Adrenal gland (tissue), 5 donors: ENCODE results near the gene POTEC.
"Not testable (repeated sequence)": the region's sequence is repeated elsewhere in the genome, so short reads cannot be mapped to it uniquely, and the experiment has no call there.

ENCODE experiments used
- POLR2A ChIP-seq, 2 donors: fragments of 450-650 bp; IDR thresholded peaks; one replicate each; pipeline ENCODE4 v1.6.1; 2017; ENCODE audit warnings: antibody characterized with exemption in 2 of 2, mild to moderate bottlenecking in 2 of 2, moderate library complexity in 1 of 2
- TF ChIP-seq, protein P1 (sequence below), 6 experiments: fragments of 450-650 bp in 4 of 6; fragments of 200-600 bp in 2 of 6; sonication (generic) in 1 of 6; IDR thresholded peaks; 1 replicate in 5 of 6; 2 replicates in 1 of 6; pipeline versions ENCODE4 v1.5.1 to v1.8.0; 2016 to 2021; ENCODE audit warnings: antibody characterized with exemption in 6 of 6, mild to moderate bottlenecking in 2 of 6, moderate library complexity in 1 of 6
- donor health status: DM: no; HTN: no; CAD: no.

DNA sequence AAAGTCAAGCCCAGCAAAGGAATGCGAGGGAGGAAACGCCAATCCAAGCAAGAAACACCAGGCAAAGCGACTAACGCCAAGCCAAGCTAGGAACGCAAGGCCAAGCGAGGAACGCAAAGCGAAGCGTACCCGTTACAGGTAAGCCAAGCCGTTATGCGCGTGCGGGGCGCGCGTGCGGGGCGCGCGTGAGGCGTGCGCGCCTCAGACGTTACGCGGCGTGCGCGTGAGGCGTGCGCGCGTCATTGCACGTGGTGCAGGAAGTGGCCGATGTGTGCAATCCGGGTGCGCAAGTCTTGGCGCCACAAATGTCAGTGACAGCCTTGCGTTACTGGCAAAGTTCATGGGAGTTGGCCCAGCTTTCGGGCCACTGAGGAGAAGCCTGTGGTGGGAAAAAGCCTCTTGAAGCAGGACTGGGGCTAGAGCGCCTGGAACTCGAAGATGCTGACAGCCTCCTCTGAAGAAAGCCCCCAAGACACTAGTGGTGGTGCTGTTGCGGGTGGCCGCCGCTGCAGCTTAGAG lies at the start of gene POTEC:
- not testable (repeated sequence) for TF ChIP-seq POLR2A (IDR thresholded peaks at IDR 0.05)
- TF ChIP-seq, protein P1, sequence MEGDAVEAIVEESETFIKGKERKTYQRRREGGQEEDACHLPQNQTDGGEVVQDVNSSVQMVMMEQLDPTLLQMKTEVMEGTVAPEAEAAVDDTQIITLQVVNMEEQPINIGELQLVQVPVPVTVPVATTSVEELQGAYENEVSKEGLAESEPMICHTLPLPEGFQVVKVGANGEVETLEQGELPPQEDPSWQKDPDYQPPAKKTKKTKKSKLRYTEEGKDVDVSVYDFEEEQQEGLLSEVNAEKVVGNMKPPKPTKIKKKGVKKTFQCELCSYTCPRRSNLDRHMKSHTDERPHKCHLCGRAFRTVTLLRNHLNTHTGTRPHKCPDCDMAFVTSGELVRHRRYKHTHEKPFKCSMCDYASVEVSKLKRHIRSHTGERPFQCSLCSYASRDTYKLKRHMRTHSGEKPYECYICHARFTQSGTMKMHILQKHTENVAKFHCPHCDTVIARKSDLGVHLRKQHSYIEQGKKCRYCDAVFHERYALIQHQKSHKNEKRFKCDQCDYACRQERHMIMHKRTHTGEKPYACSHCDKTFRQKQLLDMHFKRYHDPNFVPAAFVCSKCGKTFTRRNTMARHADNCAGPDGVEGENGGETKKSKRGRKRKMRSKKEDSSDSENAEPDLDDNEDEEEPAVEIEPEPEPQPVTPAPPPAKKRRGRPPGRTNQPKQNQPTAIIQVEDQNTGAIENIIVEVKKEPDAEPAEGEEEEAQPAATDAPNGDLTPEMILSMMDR (IDR thresholded peaks at IDR 0.05): not testable (repeated sequence)
